OCI-LY1 (cell line): ENCODE results near the gene BST1.

Source experiments
- H2AFZ ChIP-seq: fragments of 200-600 bp; sonication (generic), shearing (Covaris generic); 2 replicates; pipeline ENCODE4 v1.6.0; 2014; ENCODE audit warnings: antibody characterized with exemption, mild to moderate bottlenecking, low read length
- H3F3A ChIP-seq: fragments of 200-600 bp; sonication (generic), shearing (Covaris generic); 2 replicates; pipeline ENCODE4 v1.6.0; 2014; ENCODE audit warnings: mild to moderate bottlenecking, antibody characterized with exemption, low read length, moderate library complexity; ENCODE audit not compliant: insufficient read depth
- H3K27ac ChIP-seq: fragments of 200-600 bp; sonication (generic); 2 replicates; pipeline ENCODE4 v1.5.1; 2014; ENCODE audit warnings: low read length, mixed run types, mild to moderate bottlenecking, low read depth; ENCODE audit not compliant: poor library complexity, severe bottlenecking
- H3K27me3 ChIP-seq: fragments of 200-600 bp; sonication (generic); 2 replicates; pipeline ENCODE4 v1.6.0; 2014; ENCODE audit warnings: antibody characterized with exemption, mild to moderate bottlenecking, low read length, moderate library complexity; ENCODE audit not compliant: insufficient read depth
- H3K36me3 ChIP-seq: fragments of 200-600 bp; sonication (generic); 2 replicates; pipeline ENCODE4 v1.6.1; 2014; ENCODE audit warnings: mild to moderate bottlenecking, antibody characterized with exemption, low read length, moderate library complexity, mixed read lengths; ENCODE audit not compliant: insufficient read depth
- H3K4me1 ChIP-seq: fragments of 200-600 bp; sonication (generic); 2 replicates; pipeline ENCODE4 v1.5.1; 2014; ENCODE audit warnings: mild to moderate bottlenecking, low read length, moderate library complexity; ENCODE audit not compliant: insufficient read depth, severe bottlenecking
- H3K4me2 ChIP-seq: fragments of 200-600 bp; sonication (generic), shearing (Covaris generic); 2 replicates; pipeline ENCODE4 v1.6.1; 2014; ENCODE audit warnings: low read length
- H3K4me3 ChIP-seq: fragments of 200-600 bp; sonication (generic); 2 replicates; pipeline ENCODE4 v1.5.1; 2014; ENCODE audit warnings: low read length, low read depth, mild to moderate bottlenecking, mixed read lengths; ENCODE audit not compliant: poor library complexity, severe bottlenecking
- H3K79me2 ChIP-seq: fragments of 200-600 bp; shearing (Covaris generic); 2 replicates; pipeline ENCODE4 v1.6.1; 2016; ENCODE audit warnings: mixed run types, low read length, mixed read lengths; ENCODE audit not compliant: insufficient read depth
- H3K9ac ChIP-seq: fragments of 200-600 bp; sonication (generic), shearing (Covaris generic); 2 replicates; pipeline ENCODE4 v1.6.1; 2014; ENCODE audit warnings: mild to moderate bottlenecking, low read length, mixed read lengths
- H3K9me2 ChIP-seq: fragments of 200-600 bp; sonication (generic), shearing (Covaris generic); 2 replicates; pipeline ENCODE4 v1.6.1; 2014; ENCODE audit warnings: low read depth, mild to moderate bottlenecking, low read length, mixed read lengths
- H3K9me3 ChIP-seq: fragments of 200-600 bp; shearing (Covaris generic); 2 replicates; pipeline ENCODE4 v1.6.1; 2014; ENCODE audit warnings: low read length, mixed read lengths
- H4K20me1 ChIP-seq: fragments of 200-600 bp; sonication (generic), shearing (Covaris generic); 2 replicates; pipeline ENCODE4 v1.6.0; 2016; ENCODE audit warnings: mild to moderate bottlenecking, low read length; ENCODE audit not compliant: insufficient read depth
- EZH2 ChIP-seq: fragments of 200-600 bp; sonication (generic), shearing (Covaris generic); IDR thresholded peaks from 2 replicates; pipeline ENCODE4 v1.8.0; 2017; ENCODE audit warnings: borderline replicate concordance, mixed run types, mild to moderate bottlenecking, antibody characterized with exemption, low read length, moderate library complexity, mixed read lengths
- TF ChIP-seq, protein P1 (sequence below): fragments of 200-600 bp; sonication (generic), shearing (Covaris generic); IDR thresholded peaks from 2 replicates; pipeline ENCODE4 v1.5.1; 2017; ENCODE audit warnings: mild to moderate bottlenecking, antibody characterized with exemption, low read length, moderate library complexity, mixed read lengths

BST1 gene

DNA sequence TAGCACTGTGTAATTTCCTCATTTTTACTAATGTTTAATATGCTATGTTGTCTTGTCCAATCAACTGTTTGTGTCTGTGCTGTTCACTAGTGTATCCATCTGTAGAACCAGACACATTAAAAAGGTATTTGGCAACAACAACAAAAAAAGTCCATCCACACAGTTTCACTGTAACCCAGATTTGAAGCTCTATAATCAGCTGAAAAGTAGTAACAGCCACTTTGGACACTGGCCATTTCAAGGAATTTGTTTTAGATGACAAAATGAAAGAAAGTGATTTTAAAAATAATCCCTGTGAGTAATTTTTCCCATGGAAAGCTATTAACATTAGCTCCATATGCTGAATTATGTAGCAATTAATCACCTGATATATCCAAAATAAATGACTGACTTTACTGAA lies 45.5 kb upstream of the BST1 start:
- TF ChIP-seq EZH2, result no peak
- TF ChIP-seq, protein P1, sequence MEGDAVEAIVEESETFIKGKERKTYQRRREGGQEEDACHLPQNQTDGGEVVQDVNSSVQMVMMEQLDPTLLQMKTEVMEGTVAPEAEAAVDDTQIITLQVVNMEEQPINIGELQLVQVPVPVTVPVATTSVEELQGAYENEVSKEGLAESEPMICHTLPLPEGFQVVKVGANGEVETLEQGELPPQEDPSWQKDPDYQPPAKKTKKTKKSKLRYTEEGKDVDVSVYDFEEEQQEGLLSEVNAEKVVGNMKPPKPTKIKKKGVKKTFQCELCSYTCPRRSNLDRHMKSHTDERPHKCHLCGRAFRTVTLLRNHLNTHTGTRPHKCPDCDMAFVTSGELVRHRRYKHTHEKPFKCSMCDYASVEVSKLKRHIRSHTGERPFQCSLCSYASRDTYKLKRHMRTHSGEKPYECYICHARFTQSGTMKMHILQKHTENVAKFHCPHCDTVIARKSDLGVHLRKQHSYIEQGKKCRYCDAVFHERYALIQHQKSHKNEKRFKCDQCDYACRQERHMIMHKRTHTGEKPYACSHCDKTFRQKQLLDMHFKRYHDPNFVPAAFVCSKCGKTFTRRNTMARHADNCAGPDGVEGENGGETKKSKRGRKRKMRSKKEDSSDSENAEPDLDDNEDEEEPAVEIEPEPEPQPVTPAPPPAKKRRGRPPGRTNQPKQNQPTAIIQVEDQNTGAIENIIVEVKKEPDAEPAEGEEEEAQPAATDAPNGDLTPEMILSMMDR, result no peak
- no peaks in the 10 kb centered on the region for H4K20me1 ChIP-seq
- no peak overlapping the region for H2AFZ ChIP-seq
- no peak overlapping the region for H3K27ac ChIP-seq
- H3K36me3 ChIP-seq, result no peaks in the 10 kb centered on the region
- H3K4me2 ChIP-seq, result no peak overlapping the region
- H3K9me2 ChIP-seq, result no peaks in the 10 kb centered on the region
- H3K9me3 ChIP-seq, result no peaks in the 10 kb centered on the region
- peaks cover 31% of the 10 kb centered on the region for H3K4me1 ChIP-seq
- H3K27me3 ChIP-seq, result no peaks in the 10 kb centered on the region
- H3K9ac ChIP-seq, result no peak overlapping the region
- H3K4me3 ChIP-seq, result no peak overlapping the region
- H3F3A ChIP-seq, result no peaks in the 10 kb centered on the region; the same call in 1 of the 2 replicates
- peaks cover 22% of the 10 kb centered on the region for H3K79me2 ChIP-seq

DNA sequence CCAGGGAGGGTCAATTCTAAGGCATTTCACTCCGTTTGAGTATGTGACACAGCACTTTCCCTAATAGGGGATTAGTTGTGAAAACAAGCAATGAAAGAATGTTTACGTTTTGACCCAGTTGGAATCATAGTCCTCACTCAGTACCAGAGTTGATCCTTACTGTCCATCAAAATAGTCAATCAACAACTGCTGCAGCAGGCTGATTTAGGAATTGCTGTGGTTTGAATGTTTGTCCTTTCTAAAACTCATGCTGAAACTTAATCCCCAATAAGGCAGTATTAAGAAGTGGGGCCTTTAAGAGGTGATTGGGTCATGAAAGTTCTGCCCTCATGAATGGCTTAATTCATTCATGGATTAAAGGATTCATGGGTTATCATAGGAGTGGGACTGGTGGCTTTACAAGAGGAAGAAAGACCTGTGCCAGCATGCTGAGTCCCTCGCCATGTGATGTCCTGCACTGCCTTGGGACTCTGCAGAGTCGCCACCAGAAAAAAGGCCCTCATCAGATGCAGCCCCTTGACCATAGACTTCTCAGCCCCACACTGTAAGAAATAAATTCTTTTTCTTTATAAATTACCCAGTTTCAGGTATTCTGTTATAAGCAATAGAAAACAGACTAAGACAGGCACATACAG lies 44.6 kb upstream of the BST1 start:
- Histone ChIP-seq H4K20me1 (no peaks in the 10 kb centered on the region), H3K9me3 (no peaks in the 10 kb centered on the region), H3K4me3 (no peak overlapping the region), H3K4me1 (peaks cover 22% of the 10 kb centered on the region), H3F3A (no peaks in the 10 kb centered on the region; the same call in 1 of the 2 replicates), H3K9ac (no peak overlapping the region), H2AFZ (no peak overlapping the region), H3K79me2 (peaks cover 13% of the 10 kb centered on the region), H3K4me2 (no peak overlapping the region), H3K36me3 (no peaks in the 10 kb centered on the region), H3K9me2 (no peaks in the 10 kb centered on the region), H3K27me3 (no peaks in the 10 kb centered on the region), H3K27ac (no peak overlapping the region)
- TF ChIP-seq EZH2, result no peak
- TF ChIP-seq, protein P1, result no peak

DNA sequence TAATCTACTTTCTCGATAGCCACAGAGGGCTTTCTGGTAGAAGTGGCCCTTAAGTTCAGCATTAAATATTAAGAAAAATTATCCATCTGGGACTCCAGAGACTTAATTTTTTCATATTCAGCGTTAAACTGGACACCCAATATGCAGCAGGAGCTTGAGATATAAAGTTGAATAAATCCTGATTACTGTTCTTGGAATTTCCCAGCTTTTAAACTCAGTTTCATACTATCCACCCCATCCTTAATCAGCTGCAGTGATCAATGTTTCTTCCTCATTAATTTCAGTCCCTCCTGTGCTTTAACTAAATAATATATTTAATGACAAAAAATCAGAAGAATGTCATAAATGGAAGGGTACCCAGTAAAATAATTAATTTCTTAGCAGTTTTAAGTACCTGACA lies 44.1 kb upstream of the BST1 start:
- H3K9me2 ChIP-seq, result no peaks in the 10 kb centered on the region
- H3K36me3 ChIP-seq, result no peaks in the 10 kb centered on the region
- no peak overlapping the region for H3K27ac ChIP-seq
- H3K79me2 ChIP-seq, result peaks cover 8% of the 10 kb centered on the region; the same call in 1 of the 2 replicates
- H3K9me3 ChIP-seq, result no peaks in the 10 kb centered on the region
- TF ChIP-seq, protein P1, result no peak
- no peak for TF ChIP-seq EZH2
- peaks cover 22% of the 10 kb centered on the region for H3K4me1 ChIP-seq
- H3K4me2 ChIP-seq, result no peak overlapping the region
- no peak overlapping the region for H3K9ac ChIP-seq
- H3K4me3 ChIP-seq, result no peak overlapping the region
- H3K27me3 ChIP-seq, result no peaks in the 10 kb centered on the region
- no peaks in the 10 kb centered on the region for H4K20me1 ChIP-seq
- no peak overlapping the region for H2AFZ ChIP-seq
- no peaks in the 10 kb centered on the region; the same call in 1 of the 2 replicates for H3F3A ChIP-seq
